ENCODE data around the gene ZNF362. TPM values are rescaled to one million over a fixed set of nuclear protein-coding genes. Genes with fewer than 3 reads are reported as not detected.

The ZNF362 gene
- total RNA-seq, 2 donors from 2014 or later: 45.0 to 52.0 TPM

GRCh38 chr1:33317354-33317753, 61.1 kb downstream of the ZNF362 start:
- WGBS: 42% methylated on average over 1 of the region's 1 CpG
- Histone ChIP-seq H3K27ac (no peak overlapping the region), H3K9me3 (no peaks in the 10 kb centered on the region), H3K27me3 (replicated peaks; ENCODE audit: insufficient read depth) (no peaks in the 10 kb centered on the region), H3K4me1 (replicated peaks) (no peaks in the 10 kb centered on the region), H3K4me3 (no peak overlapping the region), H3K36me3 (peaks cover 0 to under 1% of the 10 kb centered on the region in 2 donors)
- intact Hi-C loops (cut with DNase I): no loop called here
- DNase-seq (ENCODE audit: low spot score): no peak
- TF ChIP-seq POLR2A (IDR thresholded peaks at IDR 0.05) (no peak), POLR2AphosphoS5 (IDR thresholded peaks at IDR 0.05) (no peak), CTCF (IDR thresholded peaks at IDR 0.05) (no peak)

GRCh38 chr1:33317946-33318345, 61.7 kb downstream of the ZNF362 start:
- Histone ChIP-seq H3K27ac (no peak overlapping the region), H3K9me3 (no peaks in the 10 kb centered on the region), H3K36me3 (peaks cover 0 to 7% of the 10 kb centered on the region in 2 donors), H3K4me3 (no peak overlapping the region), H3K27me3 (replicated peaks; ENCODE audit: insufficient read depth) (no peaks in the 10 kb centered on the region), H3K4me1 (replicated peaks) (no peaks in the 10 kb centered on the region)
- WGBS: 62% methylated on average over 6 of the region's 6 CpGs
- DNase-seq (ENCODE audit: low spot score): no peak
- intact Hi-C loops (cut with DNase I): no loop called here
- TF ChIP-seq POLR2AphosphoS5 (IDR thresholded peaks at IDR 0.05) (no peak), POLR2A (IDR thresholded peaks at IDR 0.05) (no peak), CTCF (IDR thresholded peaks at IDR 0.05) (no peak)

GRCh38 chr1:33319186-33319948, 63.1 kb downstream of the ZNF362 start:
- Histone ChIP-seq H3K27ac (no peak overlapping the region), H3K4me1 (replicated peaks) (no peaks in the 10 kb centered on the region), H3K36me3 (peaks cover 3 to 16% of the 10 kb centered on the region in 2 donors), H3K9me3 (no peaks in the 10 kb centered on the region), H3K4me3 (no peak overlapping the region), H3K27me3 (replicated peaks; ENCODE audit: insufficient read depth) (no peaks in the 10 kb centered on the region)
- no peak for TF ChIP-seq CTCF (IDR thresholded peaks at IDR 0.05)
- no peak for TF ChIP-seq POLR2A (IDR thresholded peaks at IDR 0.05)
- TF ChIP-seq POLR2AphosphoS5 (IDR thresholded peaks at IDR 0.05): no peak
- intact Hi-C loops (cut with DNase I): no loop called here
- DNase-seq (ENCODE audit: low spot score): no peak
- WGBS: 91% methylated on average over 9 of the region's 9 CpGs

- 64% methylated on average over 12 of the region's 12 CpGs for WGBS
Measured at GRCh38 chr1:33319949-33320618, 63.8 kb downstream of the ZNF362 start.

More at GRCh38 chr1:33319949-33320618, 63.8 kb downstream of the ZNF362 start:
- H3K4me1 ChIP-seq (replicated peaks): no peaks in the 10 kb centered on the region
- intact Hi-C loops (cut with DNase I): no loop called here
- DNase-seq (ENCODE audit: low spot score): no peak
- no peaks in the 10 kb centered on the region for H3K27me3 ChIP-seq (replicated peaks; ENCODE audit: insufficient read depth)
- H3K36me3 ChIP-seq: peaks cover 11 to 23% of the 10 kb centered on the region in 2 donors
- no peak for TF ChIP-seq CTCF (IDR thresholded peaks at IDR 0.05)
- TF ChIP-seq POLR2AphosphoS5 (IDR thresholded peaks at IDR 0.05): no peak
- TF ChIP-seq POLR2A (IDR thresholded peaks at IDR 0.05): no peak
- no peak overlapping the region for H3K27ac ChIP-seq
- no peak overlapping the region for H3K4me3 ChIP-seq
- no peaks in the 10 kb centered on the region for H3K9me3 ChIP-seq
